Islet of Langerhans (tissue), 1 donor: ENCODE data around the gene SERPINB6.
"Not testable (repeated sequence)": the region's sequence is repeated elsewhere in the genome, so short reads cannot be mapped to it uniquely, and the experiment has no call there.

Experiments used
- FAIRE-seq: peaks from one replicate; lab custom pipeline; 2011; peaks lifted over from hg19 to GRCh38; lab: Jason Lieb, UNC

SERPINB6 gene

DNA sequence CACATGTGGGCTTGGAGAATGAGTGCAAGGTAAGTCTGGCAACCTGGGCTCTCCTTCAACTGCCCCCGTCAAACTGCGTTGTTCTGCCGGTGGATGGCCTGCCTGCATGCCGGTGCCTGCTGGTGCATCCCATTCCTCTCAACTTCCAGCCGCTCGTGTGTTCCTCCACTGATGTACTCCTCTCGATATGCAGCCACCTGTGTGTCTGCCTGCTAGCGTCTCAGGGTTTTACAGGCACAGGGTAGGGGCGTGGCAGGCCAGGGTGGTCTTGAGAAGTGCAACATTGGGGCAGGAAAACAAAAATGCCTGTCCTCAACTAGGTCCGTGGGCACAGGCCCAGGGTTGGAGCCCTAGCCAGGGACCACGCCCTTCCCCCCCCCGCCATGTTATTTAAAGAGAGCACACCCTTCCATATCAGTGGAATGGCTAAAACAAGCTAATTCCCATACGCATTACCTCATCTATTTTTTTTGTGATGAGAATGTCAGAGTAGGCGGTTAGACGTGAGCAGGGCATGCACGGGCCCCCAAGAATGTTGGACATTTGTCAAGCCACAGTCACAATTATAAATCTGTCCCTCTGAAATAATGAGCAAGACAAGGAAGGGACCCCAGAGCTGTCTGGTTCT lies 33.2 kb downstream of the SERPINB6 start:
- no peak for FAIRE-seq

DNA sequence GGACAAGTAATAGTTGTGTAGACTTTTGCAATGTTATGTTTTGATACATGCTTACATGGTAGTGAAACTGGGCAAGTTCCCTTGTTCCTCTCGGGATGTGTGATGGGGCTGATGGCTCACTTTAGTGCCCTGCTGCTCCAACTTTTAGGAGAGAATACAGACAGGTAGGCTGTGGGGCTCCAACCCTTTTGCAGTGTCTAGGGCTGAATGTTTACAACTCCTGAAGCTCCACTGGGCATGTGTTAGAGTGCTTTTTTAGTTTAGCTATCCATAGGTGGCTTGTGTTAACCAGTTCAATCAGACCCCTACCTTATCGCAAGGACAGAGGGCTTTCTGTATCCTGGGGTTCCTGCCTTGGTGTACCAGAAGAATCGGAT lies 33.8 kb downstream of the SERPINB6 start:
- FAIRE-seq = no peak

DNA sequence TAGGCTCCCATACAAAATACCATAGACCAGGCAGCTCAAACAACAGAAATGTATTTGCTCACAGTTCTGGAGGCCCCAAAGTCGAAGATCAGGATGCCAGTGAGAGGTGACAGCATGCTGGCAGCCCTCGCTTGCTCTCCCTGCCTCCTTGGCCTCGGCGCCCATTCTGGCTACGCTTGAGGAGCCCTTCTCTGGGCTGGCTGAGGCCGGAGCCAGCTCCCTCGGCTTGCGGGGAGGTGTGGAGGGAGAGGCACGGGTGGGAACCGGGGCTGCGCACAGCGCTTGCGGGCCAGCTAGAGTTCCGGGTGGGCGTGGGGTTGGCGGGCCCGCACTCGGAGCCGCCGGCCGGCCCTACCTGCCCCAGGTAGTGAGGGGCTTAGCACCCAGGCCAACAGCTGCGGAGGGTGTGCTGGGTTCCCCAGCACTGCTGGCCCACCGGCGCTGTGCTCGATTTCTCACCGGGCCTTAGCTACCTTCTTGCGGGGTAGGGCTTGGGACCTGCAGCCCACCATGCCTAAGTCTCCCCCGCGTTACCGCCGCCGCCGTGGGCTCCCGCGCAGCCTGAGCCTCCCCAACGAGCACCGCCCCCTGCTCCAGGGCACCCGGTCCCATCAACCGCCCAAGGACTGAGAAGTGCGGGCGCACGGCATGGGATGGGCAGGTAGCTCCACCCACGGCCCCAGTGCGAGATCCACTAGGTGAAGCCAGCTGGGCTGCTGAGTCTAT lies 35.6 kb downstream of the SERPINB6 start:
- FAIRE-seq = no peak

DNA sequence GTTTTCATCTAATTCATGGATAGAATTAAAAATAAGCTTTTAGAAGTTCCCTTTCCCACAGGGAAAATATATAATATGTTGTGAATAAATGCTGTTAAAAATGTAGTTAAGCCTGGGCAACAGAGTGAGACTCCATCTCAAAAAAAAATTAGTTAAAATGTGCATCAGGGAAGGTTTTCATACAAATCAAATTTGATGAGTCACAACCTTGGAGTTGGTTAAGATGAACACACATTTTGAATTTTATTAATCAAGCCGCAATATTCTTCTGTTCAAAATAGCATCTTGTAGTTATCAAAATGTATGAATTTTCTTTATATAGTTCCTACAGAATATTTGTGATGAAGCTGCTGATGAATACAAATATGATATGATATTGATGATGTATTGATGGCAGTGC lies 37.3 kb downstream of the SERPINB6 start:
- FAIRE-seq = no peak

DNA sequence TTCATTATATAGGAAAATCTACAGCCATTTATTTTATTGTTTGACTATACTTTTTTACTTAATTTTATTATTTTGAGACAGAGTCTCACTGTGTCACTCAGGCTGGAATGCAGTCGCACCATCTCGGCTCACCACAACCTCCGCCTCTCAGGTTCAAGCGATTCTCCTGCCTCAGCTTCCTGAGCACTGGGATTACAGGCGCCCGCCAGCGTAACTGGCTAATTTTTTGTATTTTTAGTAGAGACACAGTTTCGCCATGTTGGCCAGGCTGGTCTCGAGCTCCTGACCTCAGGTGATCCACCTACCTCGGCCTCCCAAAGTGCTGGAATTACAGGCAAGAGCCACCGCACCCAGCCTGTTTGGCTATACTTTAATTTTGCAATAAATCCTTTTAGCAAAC lies 38.5 kb downstream of the SERPINB6 start:
- not testable (repeated sequence) for FAIRE-seq

DNA sequence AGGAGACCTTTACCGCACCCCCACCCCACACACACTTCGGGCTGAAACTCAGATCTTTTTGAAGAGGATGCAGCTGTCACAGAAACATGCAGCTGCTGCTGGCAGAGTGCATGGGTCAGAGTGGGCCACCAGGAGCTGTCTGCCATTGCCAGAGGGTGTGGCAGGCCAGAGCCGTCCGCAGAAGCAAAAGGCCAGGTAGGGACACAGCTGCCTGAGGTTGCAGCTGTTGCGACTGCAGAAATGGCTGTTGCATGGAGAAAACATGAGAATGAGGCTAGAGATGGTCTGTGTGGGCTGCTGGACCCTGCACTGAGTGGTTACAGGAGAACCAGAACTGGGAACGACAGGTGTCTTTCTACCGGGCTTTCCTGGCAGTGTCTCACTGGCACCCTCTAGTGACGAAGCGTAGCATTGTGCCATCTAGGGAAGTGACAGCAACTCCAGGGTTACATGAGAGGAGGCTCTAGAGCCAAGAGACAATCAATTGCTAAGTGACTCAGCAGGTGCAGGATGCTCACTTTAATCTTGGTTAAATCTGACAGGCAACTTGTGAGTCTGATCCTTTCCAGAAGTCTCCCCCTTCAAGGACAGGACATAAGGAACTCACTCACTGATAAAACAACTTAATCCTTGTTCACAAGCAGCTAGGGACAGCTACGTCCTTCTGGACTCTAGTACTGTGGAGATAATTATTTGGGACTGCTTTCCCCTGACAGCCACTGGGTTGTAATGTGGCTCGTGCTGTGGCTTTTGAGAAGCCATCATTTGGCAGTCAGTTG lies 39.2 kb downstream of the SERPINB6 start:
- peak; percentile 13 for FAIRE-seq

DNA sequence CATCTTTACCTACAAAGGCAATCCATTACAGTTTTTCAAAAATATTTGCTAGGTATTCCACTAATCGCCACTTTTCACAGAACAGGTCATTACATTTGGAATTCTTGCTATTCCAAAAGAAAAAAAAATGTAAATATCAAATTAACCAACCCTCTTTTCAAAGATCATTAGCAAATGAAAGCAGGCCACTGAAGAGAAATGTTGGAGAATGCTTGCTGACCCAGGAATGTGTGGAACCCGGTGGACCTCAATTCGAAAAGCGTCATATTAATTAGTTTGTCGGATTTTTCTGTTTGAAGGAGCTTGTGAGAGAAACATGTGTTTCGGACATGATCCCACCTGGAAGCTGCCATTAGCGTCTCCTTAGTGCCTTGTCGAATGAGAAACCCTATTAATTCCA lies 40.3 kb downstream of the SERPINB6 start:
- no peak for FAIRE-seq

DNA sequence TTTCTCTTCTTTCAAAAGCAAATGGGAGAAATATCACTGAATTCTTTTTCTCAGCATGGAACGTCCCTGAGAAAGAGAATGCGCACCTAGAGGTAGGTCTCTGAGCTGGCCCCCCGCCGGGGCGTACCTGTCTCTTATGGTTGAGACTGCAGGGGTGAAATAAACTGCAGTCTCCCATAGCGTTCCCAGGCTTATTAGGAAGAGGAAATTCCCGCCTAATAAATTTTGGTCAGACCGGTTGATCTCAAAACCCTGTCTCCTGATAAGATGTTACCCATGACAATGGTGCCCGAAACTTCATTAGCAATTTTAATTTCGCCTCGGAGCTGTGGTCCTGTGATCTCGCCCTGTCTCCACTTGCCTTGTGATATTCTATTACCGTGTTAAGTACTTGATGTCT lies 43.4 kb downstream of the SERPINB6 start:
- FAIRE-seq = not testable (repeated sequence)

DNA sequence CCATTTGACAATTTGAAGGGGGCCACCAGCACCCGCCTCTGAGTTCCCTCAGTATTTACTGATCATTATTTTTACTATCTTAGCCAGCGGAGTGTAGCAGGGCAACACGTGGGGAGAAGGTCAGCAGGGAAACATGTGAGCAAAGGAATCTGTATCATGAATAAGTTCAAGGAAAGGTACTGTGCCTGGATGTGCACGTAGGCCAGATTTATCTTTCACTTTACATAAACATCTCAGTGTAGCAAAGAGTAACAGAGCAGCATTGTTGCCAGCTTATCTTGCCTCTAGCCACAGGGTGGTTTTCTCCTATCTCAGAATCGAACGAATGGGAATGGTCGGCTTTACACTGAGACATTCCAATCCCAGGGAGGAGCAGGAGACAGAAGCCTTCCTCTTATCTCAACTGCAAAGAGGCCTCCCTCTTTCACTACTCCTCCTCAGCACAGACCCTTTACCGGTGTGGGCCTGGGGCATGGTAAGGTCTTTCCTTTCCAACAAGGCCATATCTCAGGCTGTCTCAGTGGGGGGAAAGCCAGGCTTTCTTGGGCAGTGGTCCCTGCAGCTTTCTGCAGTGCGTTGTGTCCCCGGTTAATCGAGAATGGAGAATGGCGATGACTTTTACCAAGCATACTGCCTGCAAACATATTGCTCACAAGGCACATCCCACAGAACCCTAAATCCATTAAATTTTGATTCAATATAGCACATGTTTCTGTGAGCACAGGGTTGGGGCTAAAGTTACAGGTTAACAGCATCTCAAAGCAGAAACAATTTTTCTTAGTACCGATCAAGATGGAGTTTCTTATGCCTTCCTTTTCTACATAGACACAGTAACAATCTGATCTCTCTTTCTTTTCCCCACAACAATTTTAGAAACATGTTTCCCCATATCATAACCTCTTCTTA lies 45.3 kb downstream of the SERPINB6 start:
- FAIRE-seq = not testable (repeated sequence)

DNA sequence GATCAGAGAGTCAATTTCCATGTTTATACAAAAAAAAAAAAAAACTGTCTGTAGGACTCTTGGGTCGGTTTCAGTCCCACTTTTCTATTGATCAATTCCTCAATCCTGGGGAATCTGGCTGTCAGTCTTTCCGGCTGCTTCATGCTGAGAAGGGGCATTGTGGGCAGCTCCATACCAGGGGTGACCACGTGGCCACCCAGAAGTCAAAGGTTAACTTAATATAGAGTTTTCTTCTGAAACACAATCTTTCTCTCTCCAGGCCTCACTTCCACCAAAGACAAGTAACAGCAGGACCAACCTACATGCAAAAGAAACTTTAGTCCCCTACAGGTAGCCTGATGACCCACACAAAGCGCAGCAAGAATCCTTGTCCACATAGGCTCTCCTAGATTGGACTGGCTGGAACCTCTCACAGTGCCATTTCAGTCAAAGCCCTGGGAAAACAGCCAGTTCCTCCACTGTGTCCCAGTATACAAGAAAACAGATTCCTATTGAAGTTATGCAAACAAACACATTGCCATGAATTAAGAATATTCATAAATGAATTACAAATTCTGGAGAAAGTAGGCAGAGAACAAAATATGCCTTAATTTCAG lies 49.7 kb downstream of the SERPINB6 start:
- FAIRE-seq = no peak

DNA sequence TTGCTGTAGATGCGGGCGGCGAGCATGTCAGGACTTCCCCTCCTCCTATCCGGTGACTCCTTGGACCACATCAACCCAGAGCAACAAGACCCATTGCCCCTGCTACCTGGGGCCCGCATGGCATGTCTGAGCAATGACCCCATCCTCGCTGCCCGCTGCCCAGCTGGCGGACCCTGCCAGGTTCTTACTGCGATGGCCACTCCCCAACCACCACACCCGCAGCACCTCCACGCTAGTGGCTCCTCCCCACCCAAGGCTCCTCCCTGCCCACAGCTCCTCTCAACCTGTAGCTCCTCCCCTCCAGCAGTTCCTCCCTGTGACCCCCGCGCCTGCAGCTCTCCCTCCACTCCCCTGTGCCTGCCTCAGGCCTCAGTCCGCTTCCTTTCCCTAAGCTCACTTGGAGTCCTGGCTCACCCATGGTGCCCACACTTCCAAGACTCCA lies 50.7 kb downstream of the SERPINB6 start:
- no peak for FAIRE-seq

DNA sequence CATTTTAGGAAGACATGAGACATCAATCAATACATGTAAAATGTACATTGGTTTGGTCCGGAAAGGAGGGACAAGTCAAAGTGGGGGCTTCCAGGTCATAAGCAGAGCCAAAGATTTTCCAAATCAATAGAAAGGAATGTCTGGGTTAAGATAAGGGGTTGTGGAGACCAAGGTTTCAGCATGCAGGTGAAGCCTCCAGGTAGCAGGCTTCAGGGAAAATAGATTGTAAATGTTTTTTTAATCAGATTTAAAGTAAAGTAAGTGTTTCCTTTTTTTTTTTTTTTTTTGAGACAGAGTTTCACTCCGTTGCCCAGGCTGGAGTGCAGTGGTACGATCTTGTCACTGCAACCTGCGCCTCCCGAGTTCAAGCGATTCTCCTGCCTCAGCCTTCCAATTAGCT lies 51.5 kb downstream of the SERPINB6 start:
- FAIRE-seq = no peak

DNA sequence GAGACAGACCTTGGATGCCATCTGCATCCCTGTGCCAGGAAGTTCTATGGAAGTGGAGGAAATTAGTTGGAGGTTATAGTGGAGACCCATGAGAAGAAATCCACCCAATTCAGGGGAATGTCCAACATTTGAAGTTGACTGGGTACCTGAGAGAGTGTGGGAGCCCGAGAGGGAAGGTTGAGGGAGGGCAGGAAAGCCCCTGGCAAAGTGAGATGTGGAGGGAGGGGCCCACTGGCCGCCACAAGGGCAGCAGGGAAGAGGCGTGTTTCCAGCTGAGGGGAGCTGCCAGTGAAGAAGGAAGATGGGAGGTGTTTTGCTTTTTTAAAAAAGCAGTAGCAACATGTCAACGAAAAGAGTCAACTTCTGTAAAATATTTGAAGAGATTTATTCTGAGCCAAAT lies 52.0 kb downstream of the SERPINB6 start:
- FAIRE-seq = no peak

DNA sequence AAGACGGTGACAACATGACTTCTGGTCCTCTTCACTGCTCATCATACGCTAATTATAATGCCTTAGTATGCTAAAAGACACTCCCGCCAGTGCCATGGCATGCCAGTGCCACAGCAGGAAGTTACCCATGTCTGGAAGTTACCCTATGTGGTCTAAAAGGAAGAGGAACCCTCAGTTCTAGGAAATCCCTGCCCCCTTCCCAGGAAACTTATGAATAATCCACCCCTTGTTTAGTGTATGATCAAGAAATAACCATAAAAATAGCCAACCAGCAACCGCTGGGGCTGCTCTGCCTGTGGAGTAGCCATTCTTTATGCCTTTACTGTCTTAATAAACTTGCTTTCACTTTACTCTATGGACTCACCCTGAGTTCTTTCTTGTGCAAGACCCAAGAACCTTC lies 52.4 kb downstream of the SERPINB6 start:
- no peak for FAIRE-seq

DNA sequence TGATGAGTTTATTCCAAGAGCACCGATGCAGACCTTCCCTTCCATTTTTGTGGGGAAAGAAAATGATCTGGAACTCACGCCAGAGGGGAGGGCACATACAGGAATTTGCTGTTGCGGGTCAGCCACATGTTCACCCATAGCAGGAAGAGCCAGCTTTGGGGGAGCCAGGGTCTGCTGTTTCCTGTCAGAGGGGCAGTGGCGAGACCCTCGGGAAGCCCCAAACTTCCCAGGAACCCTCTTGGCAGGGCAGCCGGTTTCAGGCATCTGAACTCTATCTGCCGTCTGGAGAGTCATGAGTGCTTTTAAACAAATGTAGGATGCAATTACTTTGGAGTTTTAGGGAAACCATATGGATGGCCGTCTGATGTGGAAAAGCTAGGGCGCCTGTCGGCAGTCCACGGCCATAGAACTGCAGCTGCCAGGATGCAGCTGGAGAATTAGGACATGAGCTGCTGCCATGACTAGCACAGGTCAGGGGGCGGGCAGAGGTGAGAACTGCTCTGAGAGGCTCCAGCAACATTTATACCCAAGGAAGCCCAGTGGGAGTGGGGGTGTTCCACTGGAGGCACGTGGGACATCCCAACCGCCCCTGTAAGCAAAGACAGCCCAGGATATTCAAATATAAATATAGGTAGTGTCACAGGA lies 53.4 kb downstream of the SERPINB6 start:
- no peak for FAIRE-seq

DNA sequence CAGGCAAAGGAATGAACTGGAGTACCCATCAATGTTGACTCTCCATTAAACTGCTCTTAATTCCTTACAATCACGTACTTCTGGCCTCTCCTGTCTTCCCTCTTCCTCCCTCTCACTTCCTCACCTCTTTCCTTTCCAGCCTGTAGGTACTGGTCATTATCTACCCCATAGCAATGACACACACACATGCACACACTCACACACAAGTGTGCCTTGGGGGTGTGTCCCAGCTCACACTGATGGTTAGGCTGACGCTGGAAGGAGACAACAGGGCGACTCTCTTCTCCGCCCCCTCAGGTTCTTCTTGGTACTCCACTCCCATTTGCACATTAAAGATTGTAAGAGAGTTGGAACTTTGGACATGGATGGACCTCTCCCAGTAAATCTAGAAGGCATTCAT lies 54.3 kb downstream of the SERPINB6 start:
- no peak for FAIRE-seq

DNA sequence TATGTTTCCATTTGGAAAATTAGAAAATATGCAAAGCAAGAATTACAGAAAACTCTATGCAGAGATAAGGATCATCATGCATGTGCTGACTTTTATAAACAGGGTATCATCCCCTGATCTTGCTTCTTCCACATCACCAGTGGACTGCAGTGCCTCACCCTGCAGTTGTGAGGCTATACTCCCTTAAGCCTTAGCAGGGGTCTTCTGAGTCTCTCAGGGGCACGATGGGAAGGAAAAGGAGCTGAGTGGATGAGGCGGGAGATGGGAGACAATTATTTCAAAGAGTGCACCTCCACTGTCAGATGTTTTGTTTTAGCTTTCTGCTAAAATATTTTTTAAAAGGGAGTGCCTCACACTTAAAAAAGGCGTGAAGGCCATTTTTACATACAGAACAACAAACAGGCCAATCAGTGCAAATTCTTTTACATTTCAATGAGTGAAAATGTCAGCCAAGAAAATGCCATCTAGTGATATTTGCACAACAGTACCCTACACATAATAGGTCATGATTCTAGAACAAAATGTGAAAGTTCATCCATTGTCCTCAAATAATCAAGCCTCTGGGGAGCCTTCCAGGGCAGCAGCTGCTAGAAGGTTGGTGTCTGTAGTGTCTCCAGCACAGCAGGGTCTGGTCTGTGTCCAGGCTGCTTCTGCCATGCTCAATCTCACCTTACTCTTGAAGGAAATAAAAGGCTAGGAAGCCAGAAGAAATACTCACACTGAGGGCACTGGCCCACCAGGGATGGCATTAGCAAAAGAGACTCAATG lies 55.0 kb downstream of the SERPINB6 start:
- no peak for FAIRE-seq

DNA sequence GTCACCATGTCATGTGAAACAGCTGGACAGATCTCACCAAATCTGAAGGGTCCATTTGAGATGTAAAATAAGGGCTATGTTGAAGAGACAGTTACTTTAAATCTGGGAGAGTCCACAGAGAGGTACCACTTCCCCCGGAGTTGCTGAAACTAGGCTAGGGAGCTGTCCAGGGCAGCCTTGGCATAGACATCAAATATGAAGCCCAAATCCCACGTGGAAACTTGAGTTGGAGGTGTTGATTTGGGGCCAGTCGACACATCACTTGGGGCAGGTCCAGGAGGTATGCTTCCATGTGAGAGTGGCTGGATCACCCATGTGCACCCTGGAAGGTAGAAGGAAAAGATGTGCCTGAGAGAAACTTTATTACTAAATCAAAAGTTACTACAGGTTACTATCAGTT lies 56.2 kb downstream of the SERPINB6 start:
- FAIRE-seq = no peak

DNA sequence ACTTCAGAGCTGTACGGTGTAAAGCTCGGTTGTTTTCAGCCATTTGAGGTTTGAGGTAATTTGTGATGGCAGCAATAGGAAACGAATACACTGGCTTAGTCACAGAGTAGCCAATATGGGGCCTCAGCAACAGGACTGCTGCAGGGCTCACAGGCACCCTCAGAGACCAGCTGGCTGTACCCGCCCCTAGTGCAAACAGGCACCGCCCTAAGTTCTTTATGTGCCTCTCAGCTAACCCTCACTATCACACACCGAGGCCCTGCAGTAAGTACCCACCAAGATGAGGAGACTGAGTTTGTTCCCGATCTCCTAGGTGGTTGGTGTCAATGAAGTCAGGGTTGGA lies 57.1 kb downstream of the SERPINB6 start:
- no peak for FAIRE-seq

DNA sequence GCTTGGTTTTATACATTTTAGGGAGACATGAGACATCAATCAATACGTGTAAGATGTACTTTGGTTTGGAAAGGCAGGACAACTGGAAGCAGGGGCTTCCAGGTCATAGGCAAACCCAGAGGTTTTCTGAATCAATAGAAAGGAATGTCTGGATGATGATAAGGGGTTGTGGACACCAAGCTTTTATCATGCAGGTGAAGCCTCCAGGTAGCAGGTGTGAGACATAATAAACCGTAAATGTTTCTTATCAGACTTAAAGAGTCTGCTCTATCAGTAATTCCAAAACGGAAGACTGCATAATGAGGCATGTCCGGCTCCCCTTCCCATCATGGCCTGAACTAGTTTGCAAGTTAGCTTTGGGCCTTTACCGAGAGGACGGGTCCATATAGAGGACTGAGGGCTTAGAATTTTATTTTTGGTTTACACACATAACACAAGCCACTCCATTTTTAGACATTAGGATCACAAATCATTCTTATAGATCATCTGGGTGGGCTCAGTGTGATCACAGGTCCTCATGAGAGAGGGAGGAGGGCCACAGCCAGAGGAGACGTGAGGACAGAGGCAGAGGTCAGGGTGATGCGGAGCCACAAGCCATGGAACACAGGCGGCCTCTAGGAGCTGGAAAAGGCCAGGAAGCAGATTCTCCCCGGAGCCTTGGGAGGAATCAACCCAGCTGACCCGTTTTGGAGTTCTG lies 57.6 kb downstream of the SERPINB6 start:
- no peak for FAIRE-seq
